ENCODE data around the gene ICA1. TPM values are rescaled to one million over a fixed set of nuclear protein-coding genes. Genes with fewer than 3 reads are reported as not detected.

The ICA1 gene
- total RNA-seq, 2 donors from 2014 or later: 71.2 to 115 TPM

- Histone ChIP-seq H3K27ac (no peak overlapping the region), H3K27me3 (no peaks in the 10 kb centered on the region), H3K9me3 (no peaks in the 10 kb centered on the region), H3K4me1 (no peaks in the 10 kb centered on the region), H3K4me3 (no peak overlapping the region), H3K36me3 (replicated peaks in 1 of 2; ENCODE audit: insufficient read depth in 1 of 2, low read depth in 2 of 2) (no peaks in the 10 kb centered on the region)
- DNase-seq (no peak), ATAC-seq (no peak)
- no peak for TF ChIP-seq POLR2A (IDR thresholded peaks at IDR 0.05)
- TF ChIP-seq, protein P1, sequence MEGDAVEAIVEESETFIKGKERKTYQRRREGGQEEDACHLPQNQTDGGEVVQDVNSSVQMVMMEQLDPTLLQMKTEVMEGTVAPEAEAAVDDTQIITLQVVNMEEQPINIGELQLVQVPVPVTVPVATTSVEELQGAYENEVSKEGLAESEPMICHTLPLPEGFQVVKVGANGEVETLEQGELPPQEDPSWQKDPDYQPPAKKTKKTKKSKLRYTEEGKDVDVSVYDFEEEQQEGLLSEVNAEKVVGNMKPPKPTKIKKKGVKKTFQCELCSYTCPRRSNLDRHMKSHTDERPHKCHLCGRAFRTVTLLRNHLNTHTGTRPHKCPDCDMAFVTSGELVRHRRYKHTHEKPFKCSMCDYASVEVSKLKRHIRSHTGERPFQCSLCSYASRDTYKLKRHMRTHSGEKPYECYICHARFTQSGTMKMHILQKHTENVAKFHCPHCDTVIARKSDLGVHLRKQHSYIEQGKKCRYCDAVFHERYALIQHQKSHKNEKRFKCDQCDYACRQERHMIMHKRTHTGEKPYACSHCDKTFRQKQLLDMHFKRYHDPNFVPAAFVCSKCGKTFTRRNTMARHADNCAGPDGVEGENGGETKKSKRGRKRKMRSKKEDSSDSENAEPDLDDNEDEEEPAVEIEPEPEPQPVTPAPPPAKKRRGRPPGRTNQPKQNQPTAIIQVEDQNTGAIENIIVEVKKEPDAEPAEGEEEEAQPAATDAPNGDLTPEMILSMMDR (IDR thresholded peaks at IDR 0.05): no peak
- intact Hi-C loops (cut with DNase I): no loop called here
Measured at GRCh38 chr7:8078418-8078817, 183.5 kb downstream of the ICA1 start.

- Histone ChIP-seq H3K4me3 (no peak overlapping the region), H3K9me3 (no peaks in the 10 kb centered on the region), H3K4me1 (no peaks in the 10 kb centered on the region), H3K36me3 (replicated peaks in 1 of 2; ENCODE audit: insufficient read depth in 1 of 2, low read depth in 2 of 2) (no peaks in the 10 kb centered on the region), H3K27ac (no peak overlapping the region), H3K27me3 (no peaks in the 10 kb centered on the region)
- DNase-seq (no peak), ATAC-seq (no peak)
- WGBS, 2 donors: 94 to 95% methylated on average over 9 of the region's 9 CpGs
- intact Hi-C loops (cut with DNase I): no loop called here
- TF ChIP-seq POLR2A (IDR thresholded peaks at IDR 0.05): no peak
- TF ChIP-seq, protein P1 (IDR thresholded peaks at IDR 0.05): no peak
Measured at GRCh38 chr7:8070451-8071180, 191.4 kb downstream of the ICA1 start.

DNA sequence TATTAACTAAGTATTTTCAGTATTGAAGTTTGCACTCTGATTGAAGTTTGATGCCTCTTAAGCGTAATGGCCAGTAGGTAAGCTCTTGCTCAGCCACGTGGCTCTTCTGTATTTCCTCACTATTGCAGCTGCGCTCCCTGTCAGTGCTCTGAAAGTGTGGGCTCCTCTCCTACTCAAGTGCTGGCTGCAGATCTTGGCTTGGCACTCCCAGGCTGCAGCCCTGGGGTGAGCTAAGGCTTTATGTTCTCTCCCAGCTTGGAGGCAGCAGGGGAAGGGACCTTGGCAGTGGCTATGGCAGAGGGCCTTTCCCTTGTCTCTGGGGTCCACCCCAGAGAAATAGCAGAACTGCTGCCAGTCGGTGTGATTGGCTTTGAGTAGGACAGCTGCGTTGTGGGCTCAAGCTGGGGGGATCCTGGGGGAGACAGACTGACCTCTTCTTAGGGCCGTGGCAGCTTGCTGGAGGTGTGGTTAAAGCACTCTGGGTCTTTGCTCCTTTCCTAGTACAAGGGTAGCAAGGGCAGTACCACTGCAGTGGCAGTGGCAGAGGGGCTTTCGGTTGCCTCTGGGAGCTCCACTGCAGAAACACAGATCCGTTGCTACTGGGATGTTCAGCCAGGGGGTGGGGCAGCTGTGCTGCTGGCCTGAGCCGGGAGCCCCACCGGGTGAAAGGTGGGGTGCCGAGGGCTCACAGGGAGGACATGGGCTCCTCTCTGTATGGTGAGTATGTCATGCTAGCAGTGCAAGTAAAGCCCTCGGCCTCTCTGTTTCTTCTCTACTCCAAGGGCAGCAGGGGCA is 192.9 kb downstream of the ICA1 start:
- 90 to 91% methylated on average over 4 to 12 of the region's 12 CpGs for WGBS, 2 donors
- ATAC-seq: no peak
- H3K36me3 ChIP-seq (replicated peaks in 1 of 2; ENCODE audit: insufficient read depth in 1 of 2, low read depth in 2 of 2): no peaks in the 10 kb centered on the region
- H3K27me3 ChIP-seq: no peaks in the 10 kb centered on the region
- H3K4me3 ChIP-seq: no peak overlapping the region
- no peaks in the 10 kb centered on the region for H3K4me1 ChIP-seq
- no peaks in the 10 kb centered on the region for H3K9me3 ChIP-seq
- intact Hi-C loops (cut with DNase I): no loop called here
- no peak for DNase-seq
- no peak overlapping the region for H3K27ac ChIP-seq
- TF ChIP-seq, protein P1 (IDR thresholded peaks at IDR 0.05): no peak
- TF ChIP-seq POLR2A (IDR thresholded peaks at IDR 0.05): no peak

DNA sequence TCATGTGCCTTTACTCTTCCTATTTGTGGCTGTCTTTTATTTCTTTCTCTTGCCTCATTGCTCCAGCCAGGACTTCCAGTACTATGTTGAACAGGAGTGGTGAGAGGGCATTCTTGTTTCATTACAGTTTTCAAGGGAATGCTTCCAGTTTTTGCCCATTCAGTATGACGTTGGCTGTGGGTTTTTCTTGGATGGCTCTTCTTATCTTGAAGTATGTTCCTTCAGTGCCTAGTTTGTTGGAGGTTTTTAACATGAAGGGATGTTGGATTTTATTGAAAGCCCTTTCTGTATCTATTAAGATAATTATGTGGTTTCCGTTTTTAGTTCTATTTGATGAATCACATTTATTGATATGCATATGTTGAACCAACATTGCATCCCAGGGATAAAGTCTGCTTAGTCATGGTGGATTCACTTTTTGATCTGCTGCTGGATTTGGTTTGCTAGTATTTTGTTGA is 196.6 kb downstream of the ICA1 start:
- Histone ChIP-seq H3K4me3 (no peak overlapping the region), H3K4me1 (no peaks in the 10 kb centered on the region), H3K27ac (no peak overlapping the region), H3K27me3 (no peaks in the 10 kb centered on the region), H3K9me3 (no peaks in the 10 kb centered on the region), H3K36me3 (replicated peaks in 1 of 2; ENCODE audit: insufficient read depth in 1 of 2, low read depth in 2 of 2) (no peaks in the 10 kb centered on the region)
- ATAC-seq (no peak), DNase-seq (no peak)
- WGBS, 2 donors: 76 to 93% methylated on average over 2 of the region's 2 CpGs
- intact Hi-C loops (cut with DNase I): no loop called here
- TF ChIP-seq, protein P1 (IDR thresholded peaks at IDR 0.05): no peak
- TF ChIP-seq POLR2A (IDR thresholded peaks at IDR 0.05): no peak

Measured in body of pancreas (tissue), 4 donors.